Ectodermal cell (in vitro differentiated cells): ENCODE results near the gene USP46.

Source experiments
- H3K27ac ChIP-seq: 2 replicates; pipeline ENCODE4 v1.7.0; 2013; ENCODE audit warnings: mild to moderate bottlenecking, low read depth, low read length; ENCODE audit not compliant: insufficient read depth, poor library complexity, severe bottlenecking
- H3K27me3 ChIP-seq: 2 replicates; pipeline ENCODE4 v1.7.0; 2013; ENCODE audit warnings: mild to moderate bottlenecking, low read length; ENCODE audit not compliant: insufficient read depth, control insufficient read depth, poor library complexity, severe bottlenecking
- H3K36me3 ChIP-seq: one replicate; pipeline ENCODE4 v1.7.0; 2013; ENCODE audit warnings: low read length; ENCODE audit not compliant: control insufficient read depth, insufficient read depth
- H3K4me1 ChIP-seq: one replicate; pipeline ENCODE4 v1.7.0; 2013; ENCODE audit warnings: low read length; ENCODE audit not compliant: control insufficient read depth, insufficient read depth
- H3K4me3 ChIP-seq: 2 replicates; pipeline ENCODE4 v1.7.0; 2013; ENCODE audit warnings: low read depth, low read length, control low read depth; ENCODE audit not compliant: insufficient read depth
- H3K9me3 ChIP-seq: 2 replicates; pipeline ENCODE4 v1.7.0; 2013; ENCODE audit warnings: mild to moderate bottlenecking, low read length, moderate library complexity; ENCODE audit not compliant: control insufficient read depth
- WGBS, 2 experiments: methylation state at CpG; one replicate each; pipeline ENCODE4 v1.1.7; 2013; ENCODE audit warnings: missing lambda C conversion rate in 2 of 2; 5-methylcytosine and 5-hydroxymethylcytosine counted together

The USP46 gene

GRCh38 chr4:52643190-52643589 is 15.9 kb downstream of the USP46 start:
- Histone ChIP-seq H3K4me3 (no peak overlapping the region), H3K27ac (no peak overlapping the region), H3K9me3 (no peaks in the 10 kb centered on the region), H3K4me1 (peaks cover 5% of the 10 kb centered on the region), H3K27me3 (no peaks in the 10 kb centered on the region), H3K36me3 (no peaks in the 10 kb centered on the region)
- 96 to 100% methylated on average over 2 of the region's 2 CpGs for WGBS, 2 experiments

GRCh38 chr4:52641854-52642563 is 17.1 kb downstream of the USP46 start:
- WGBS, 2 experiments = 95 to 98% methylated on average over 2 to 3 of the region's 3 CpGs
- Histone ChIP-seq H3K36me3 (no peaks in the 10 kb centered on the region), H3K27me3 (no peaks in the 10 kb centered on the region), H3K27ac (no peak overlapping the region), H3K4me3 (no peak overlapping the region), H3K9me3 (no peaks in the 10 kb centered on the region), H3K4me1 (peaks cover 5% of the 10 kb centered on the region)

- 90 to 93% methylated on average over 6 of the region's 6 CpGs for WGBS, 2 experiments
- Histone ChIP-seq H3K4me3 (no peak overlapping the region), H3K27ac (no peak overlapping the region), H3K36me3 (no peaks in the 10 kb centered on the region), H3K4me1 (peaks cover 5% of the 10 kb centered on the region), H3K27me3 (no peaks in the 10 kb centered on the region), H3K9me3 (no peaks in the 10 kb centered on the region)
These were observed 18.1 kb downstream of the USP46 start for GRCh38 chr4:52640808-52641565.

- Histone ChIP-seq H3K4me1 (peaks cover 5% of the 10 kb centered on the region), H3K9me3 (no peaks in the 10 kb centered on the region), H3K4me3 (no peak overlapping the region), H3K27me3 (no peaks in the 10 kb centered on the region), H3K36me3 (no peaks in the 10 kb centered on the region), H3K27ac (no peak overlapping the region)
- WGBS, 2 experiments = 97 to 99% methylated on average over 4 of the region's 4 CpGs
These were observed 20.4 kb downstream of the USP46 start for GRCh38 chr4:52638717-52639116.

GRCh38 chr4:52637116-52637515 is 22.0 kb downstream of the USP46 start:
- H3K27me3 ChIP-seq = no peaks in the 10 kb centered on the region
- H3K36me3 ChIP-seq = no peaks in the 10 kb centered on the region
- H3K27ac ChIP-seq = no peak overlapping the region
- H3K9me3 ChIP-seq = no peaks in the 10 kb centered on the region
- H3K4me3 ChIP-seq = no peak overlapping the region
- WGBS, 2 experiments = 93 to 95% methylated on average over 2 of the region's 2 CpGs
- peaks cover 5% of the 10 kb centered on the region for H3K4me1 ChIP-seq

GRCh38 chr4:52635560-52635959 is 23.5 kb downstream of the USP46 start:
- WGBS, 2 experiments = 93 to 98% methylated on average over 1 of the region's 1 CpG
- H3K4me1 ChIP-seq = no peaks in the 10 kb centered on the region
- no peaks in the 10 kb centered on the region for H3K27me3 ChIP-seq
- H3K9me3 ChIP-seq = no peaks in the 10 kb centered on the region
- no peak overlapping the region for H3K27ac ChIP-seq
- no peak overlapping the region for H3K4me3 ChIP-seq
- H3K36me3 ChIP-seq = no peaks in the 10 kb centered on the region

- WGBS, 2 experiments = 94 to 96% methylated on average over 4 of the region's 4 CpGs
These were observed 24.0 kb downstream of the USP46 start for GRCh38 chr4:52635130-52635529.

GRCh38 chr4:52633846-52634245 is 25.3 kb downstream of the USP46 start:
- H3K4me1 ChIP-seq = no peaks in the 10 kb centered on the region
- H3K4me3 ChIP-seq = no peak overlapping the region
- H3K27me3 ChIP-seq = no peaks in the 10 kb centered on the region
- no peaks in the 10 kb centered on the region for H3K36me3 ChIP-seq
- no peaks in the 10 kb centered on the region for H3K9me3 ChIP-seq
- 89 to 94% methylated on average over 6 of the region's 6 CpGs for WGBS, 2 experiments
- no peak overlapping the region for H3K27ac ChIP-seq

More at GRCh38 chr4:52635130-52635529, 24.0 kb downstream of the USP46 start:
- H3K36me3 ChIP-seq = no peaks in the 10 kb centered on the region
- H3K27me3 ChIP-seq = no peaks in the 10 kb centered on the region
- H3K27ac ChIP-seq = no peak overlapping the region
- no peaks in the 10 kb centered on the region for H3K9me3 ChIP-seq
- no peak overlapping the region for H3K4me3 ChIP-seq
- no peaks in the 10 kb centered on the region for H3K4me1 ChIP-seq

- H3K9me3 ChIP-seq = no peaks in the 10 kb centered on the region
- H3K27me3 ChIP-seq = no peaks in the 10 kb centered on the region
- no peaks in the 10 kb centered on the region for H3K4me1 ChIP-seq
- peaks cover 3% of the 10 kb centered on the region for H3K36me3 ChIP-seq
- H3K4me3 ChIP-seq = no peak overlapping the region
- H3K27ac ChIP-seq = no peak overlapping the region
- 100% methylated on average over 2 of the region's 2 CpGs; no CpG with 5 or more reads in 1 of the 2 experiments for WGBS, 2 experiments
These were observed 30.1 kb downstream of the USP46 start for GRCh38 chr4:52628974-52629373.

- peaks cover 3% of the 10 kb centered on the region for H3K36me3 ChIP-seq
- H3K27me3 ChIP-seq = no peaks in the 10 kb centered on the region
- no peaks in the 10 kb centered on the region for H3K4me1 ChIP-seq
- no peaks in the 10 kb centered on the region for H3K9me3 ChIP-seq
- H3K4me3 ChIP-seq = no peak overlapping the region
- WGBS, 2 experiments = 94 to 99% methylated on average over 4 of the region's 4 CpGs
- H3K27ac ChIP-seq = no peak overlapping the region
These were observed 30.6 kb downstream of the USP46 start for GRCh38 chr4:52628543-52628942.
